GM12892 (cell line): ENCODE results near the gene PRSS48.

Source experiments
- POLR2A ChIP-seq: IDR thresholded peaks from 2 replicates; pipeline ENCODE4 v1.6.1; 2011; ENCODE audit warnings: low read depth, low read length, control low read depth
- POLR2AphosphoS5 ChIP-seq: IDR thresholded peaks from 2 replicates; pipeline ENCODE4 v1.6.1; 2011; ENCODE audit warnings: low read depth, low read length, control low read depth

DNA sequence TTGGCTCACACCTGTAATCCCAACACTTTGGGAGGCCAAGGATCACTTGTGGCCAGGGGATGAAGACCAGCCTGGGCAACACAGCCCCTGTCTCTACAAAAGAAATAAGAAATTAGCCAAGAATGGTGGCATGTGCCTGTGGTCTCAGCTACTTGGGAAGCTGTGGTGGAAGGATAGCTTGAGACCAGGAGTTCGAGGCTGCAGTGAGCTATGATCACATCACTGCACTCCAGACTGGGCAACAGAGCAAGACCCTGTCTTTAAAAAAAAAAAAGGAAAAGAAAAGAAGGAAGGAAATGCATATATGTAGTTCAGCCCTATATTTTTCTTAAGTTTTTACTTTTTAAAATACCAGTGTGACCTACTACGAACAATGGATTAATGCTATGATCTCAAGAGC is 15.1 kb downstream of the PRSS48 start:
- TF ChIP-seq POLR2A (no peak), POLR2AphosphoS5 (no peak)
